NK-92 (cell line): ENCODE measurements around the gene FGF3.

Source experiments
- DNase-seq: peaks from one replicate; lab custom pipeline; 2025; ENCODE audit not compliant: unreplicated experiment; lab: John Stamatoyannopoulos, UW

Gene FGF3

GRCh38 chr11:69818603-69819441, at the start of gene FGF3:
TSS of gene FGF3 (minus strand) at chr11:69819416. CDS start at chr11:69818933, 483 bp downstream.
- DNase-seq, result no peak

GRCh38 chr11:69868871-69869270, 49.7 kb upstream of the FGF3 start:
- DNase-seq, result no peak

- DNase-seq, result no peak
Measured at GRCh38 chr11:69868006-69868810, 49.0 kb upstream of the FGF3 start.

DNA sequence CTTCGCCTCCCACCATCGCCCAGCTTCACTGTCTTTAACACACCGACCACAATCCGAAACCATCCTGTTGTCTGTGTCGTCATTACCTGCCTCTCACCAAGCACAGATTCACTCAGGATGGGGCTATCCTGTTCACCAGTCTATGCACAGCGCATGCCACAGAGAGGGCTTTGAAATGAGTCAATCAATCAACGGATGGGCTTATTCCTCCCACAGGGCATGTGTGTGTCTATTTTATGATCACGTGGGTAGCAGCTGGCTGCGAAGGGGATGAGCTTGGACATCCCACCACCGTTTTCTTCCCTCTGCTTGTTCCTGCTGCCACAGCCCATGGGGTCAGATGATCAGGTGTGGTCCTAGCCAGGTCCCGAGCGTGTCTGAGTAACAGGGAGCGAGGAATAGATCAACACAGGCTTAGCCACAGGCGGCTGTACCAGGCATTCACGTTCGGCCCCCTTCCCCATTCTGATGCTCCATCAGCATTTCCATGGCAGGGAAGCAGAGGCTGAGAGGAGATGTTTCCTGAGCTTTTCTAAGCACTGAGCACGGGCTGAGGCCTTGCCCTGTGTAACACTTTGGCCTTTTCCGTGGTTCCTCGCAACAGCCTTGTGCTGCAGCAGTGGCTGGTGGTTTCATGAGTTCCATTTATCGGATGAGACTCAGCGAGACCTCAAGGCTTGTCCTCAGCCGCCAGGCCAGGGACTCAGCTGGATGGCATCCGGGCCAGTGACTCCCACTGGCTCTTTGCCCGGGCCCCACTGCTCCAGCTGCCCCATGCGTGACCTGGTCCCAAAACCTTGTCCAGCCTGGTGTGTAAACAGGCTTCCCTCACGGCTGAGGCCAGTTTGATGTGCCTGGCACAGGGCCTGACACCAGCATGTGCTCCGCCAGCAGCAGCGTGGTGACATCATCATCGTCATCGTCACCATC, 48.1 kb upstream of the FGF3 start:
- no peak for DNase-seq

DNA sequence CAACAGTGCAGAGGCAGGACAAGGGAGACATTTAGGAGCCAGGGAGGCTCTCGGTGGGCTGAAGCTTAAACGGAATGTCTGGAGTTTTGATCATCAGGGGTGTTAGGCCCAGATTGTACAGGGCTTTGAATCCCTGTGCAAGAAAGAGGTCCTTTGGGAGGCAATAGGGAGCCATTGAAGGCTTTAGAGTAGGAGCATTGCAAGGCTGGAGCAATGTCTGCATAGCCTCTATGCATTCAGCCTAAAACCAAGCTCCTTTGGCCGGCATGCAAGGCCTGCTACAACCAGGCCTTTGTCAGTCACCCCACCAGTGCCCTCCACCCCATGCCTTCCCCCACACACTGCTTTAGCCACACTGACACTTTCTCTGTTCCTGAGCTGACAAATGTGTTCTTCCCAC, 47.4 kb upstream of the FGF3 start:
- no peak for DNase-seq

DNA sequence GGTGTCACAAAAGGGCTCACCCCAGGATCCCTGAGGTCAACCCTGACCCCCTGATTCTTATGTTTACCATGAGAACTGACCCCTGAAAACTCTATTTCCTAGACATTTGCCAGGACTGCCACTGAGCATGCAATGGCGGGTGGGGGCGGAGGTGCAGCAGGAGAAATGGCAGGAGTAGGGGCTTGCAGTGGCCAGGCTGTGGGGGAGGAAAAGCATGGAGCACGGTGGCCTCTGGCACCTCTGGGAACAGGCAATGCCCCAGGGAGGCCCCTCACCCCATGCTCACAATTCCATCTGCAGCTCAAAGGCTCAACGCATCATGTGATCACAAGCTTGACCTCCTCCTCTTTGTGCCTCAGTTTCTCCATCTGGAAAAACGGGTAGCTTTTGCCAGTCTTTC, 46.5 kb upstream of the FGF3 start:
- DNase-seq, result no peak

DNA sequence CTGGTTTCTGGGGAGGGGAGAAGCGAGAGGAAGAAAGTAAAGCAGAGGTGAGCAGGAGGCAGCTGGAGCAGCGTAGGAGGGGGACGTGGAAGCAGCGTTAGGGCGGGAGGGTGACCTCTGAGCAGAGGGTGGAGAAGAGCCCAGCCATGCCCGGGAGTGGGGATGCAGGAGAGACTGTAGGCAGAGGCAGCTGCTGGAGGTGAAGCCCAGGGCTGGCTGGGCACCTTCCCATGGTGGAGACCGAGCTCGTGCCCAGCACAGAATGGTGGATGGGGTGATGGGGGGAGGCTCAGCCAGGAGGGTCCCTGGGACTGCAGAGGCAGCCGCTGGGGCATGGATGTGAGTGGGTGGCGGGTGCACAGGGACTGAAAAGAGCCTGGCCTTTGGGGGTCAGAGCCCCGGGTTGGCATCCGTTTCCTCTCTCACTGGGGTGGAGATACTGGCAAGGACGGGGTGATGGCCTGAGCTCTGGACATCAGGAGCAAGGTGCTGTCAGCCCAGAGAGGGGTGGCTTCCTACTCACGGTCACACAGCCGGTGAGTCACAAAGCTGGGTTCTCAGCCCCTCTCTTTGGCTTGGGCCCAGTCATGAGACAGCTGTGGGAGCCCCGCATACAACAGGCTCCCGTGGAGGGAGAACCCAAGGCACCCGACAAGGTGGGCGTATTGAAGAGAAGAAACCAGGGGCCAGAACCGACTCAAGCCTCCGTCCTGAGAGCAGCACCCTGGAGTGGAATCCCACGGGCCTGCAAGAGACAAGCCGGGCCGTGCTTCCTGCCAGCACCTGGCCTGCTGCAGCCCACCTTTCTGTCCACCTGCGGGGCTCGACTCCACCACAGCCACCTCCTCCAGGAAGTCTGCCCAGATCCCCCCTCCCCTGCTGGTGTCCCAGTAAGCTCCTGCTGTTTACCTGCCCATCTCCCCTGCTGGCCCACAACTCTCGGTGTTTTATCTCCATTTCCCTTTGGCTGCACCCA, 45.8 kb upstream of the FGF3 start:
- DNase-seq, result no peak

DNA sequence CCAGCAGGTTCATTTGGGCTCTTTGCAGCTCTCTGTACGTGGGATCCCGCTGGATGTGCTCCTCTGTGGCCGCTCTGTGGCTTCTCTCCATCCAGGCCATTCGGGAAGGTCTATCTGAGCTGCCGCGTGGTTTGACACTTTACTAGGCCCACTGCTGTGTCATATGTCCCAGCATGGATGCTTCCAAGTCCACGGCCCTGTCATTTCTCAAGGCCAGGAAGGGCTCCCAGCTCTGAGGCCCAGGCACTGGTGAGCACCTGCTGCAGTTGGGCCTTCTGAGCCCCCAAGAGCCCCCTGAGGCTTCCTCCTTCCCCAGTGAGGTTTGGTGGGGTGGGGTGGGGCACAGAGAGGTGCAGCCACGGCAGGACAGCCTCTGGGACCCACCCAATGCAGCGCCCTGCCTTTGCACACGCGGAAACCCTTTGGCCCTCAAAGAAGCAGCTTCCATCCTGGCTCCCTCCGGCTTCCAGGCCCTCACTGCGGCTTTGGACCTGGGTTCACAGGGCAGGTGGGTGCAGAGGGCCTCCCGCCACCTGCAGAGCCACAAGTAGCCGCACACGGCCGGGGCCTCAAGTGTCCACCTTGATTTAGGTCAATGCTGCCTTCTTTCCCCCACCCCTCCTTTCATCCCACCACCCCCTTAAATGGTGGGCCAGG, 44.5 kb upstream of the FGF3 start:
- no peak for DNase-seq

- DNase-seq, result no peak
Measured at GRCh38 chr11:69862797-69863543, 43.8 kb upstream of the FGF3 start.

- no peak for DNase-seq
Measured at GRCh38 chr11:69862331-69862771, 43.1 kb upstream of the FGF3 start.

DNA sequence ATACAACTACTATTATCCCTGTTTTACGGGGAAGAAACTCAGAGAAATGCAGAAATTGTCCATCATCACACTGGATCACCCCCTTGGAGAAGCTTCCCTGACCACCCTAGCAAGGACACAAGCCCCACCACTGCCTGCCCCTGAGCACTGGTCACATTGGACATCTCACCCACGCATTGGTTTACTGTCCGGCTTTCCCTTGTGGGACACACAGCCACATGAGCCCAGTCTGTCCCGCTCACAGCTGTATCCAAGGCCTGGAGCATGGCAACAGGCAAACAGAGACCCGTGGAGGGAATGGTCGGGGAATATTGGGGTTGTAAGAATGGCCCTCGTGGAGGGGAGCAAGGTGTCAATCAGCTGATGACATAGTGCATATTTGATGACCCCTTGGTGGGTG, 42.7 kb upstream of the FGF3 start:
- DNase-seq, result no peak

DNA sequence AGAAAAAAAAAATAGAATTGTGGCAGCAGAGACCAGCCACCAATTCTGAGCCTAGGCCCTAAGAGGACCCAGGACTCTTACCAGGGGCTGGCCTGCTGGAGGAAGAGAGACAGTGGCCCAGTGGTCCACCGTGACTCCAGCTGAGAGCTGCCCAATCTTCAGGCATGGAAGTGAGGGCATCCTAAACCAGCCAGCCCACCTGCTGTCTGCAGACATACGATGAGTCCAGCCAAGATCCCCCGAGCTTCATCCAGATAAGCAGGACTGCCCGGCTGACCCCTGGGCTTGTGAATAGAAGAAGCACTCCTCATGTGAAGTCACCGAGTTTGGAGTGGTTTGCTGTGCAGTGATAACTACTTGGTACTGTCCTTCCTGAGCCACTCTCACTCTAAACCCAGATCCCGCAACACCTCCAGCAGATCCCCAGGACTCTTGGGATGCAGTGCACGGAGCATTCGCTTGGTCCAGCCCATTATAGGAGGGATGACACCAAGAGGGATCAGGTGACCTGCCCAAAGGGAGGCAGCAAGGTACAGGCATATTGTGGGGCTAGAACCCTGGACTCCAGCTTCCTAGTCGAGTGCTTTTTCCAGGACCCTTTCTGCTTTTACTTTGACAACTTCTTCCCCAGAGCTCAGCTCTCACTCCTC, 41.7 kb upstream of the FGF3 start:
- no peak for DNase-seq

DNA sequence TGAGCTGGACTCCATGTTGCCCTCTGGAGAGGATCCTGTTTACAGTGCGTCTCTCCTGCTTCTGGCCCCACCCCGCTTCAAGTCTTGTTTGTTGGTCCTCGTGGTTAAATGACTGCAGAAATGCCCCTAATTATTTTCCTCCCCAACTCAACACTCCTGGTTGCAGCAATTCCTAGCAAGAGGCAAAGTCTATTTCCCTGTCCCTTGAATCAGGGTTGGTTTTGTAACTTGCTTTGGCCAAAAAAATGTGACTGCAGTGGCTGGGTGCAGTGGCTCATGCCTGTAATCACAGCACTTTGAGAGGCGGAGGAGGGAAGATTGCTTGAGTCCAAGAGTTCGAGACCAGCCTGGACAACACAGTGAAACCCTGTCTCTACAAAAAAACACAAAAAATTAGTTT, 41.0 kb upstream of the FGF3 start:
- no peak for DNase-seq

- DNase-seq, result no peak
Measured at GRCh38 chr11:69859275-69859934, 40.2 kb upstream of the FGF3 start.

DNA sequence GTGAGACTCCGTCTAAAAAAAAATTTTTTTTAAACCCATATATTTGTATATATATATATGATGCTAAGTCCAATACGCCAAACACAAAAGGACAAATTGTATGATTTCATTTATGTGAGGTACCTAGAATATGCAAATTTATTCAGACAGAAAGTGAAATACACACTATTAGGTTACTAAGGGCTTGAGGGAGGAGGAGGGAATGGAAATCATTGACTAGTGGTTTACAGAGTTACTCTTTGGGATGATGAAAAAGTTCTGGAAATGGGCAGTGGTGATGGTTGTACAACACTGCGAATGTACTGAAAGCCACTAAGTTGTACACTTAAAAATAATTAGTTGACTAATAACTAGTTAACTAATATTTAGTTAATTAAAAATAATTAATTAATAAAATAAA, 36.2 kb upstream of the FGF3 start:
- no peak for DNase-seq

DNA sequence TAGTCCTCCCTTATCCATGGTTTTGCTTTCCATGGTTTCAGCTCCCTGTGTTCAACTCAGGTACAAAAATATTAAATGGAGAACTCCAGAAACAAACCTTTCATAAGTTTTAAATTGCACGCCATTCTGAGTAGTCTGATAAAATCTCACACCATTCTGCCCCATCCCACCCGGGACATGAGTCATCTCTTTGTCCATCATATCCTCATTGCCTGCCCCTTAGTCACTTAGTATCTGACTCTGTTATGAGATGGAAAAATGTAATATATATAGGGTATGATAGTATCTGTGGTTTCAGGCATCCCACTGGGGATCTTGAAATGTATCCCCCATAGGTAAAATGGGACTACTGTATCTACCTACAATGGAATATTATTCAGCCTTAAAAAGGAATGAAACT, 35.5 kb upstream of the FGF3 start:
- no peak for DNase-seq

- DNase-seq, result no peak
Measured at GRCh38 chr11:69852056-69852455, 32.8 kb upstream of the FGF3 start.

GRCh38 chr11:69848201-69848600, 29.0 kb upstream of the FGF3 start:
- DNase-seq, result no peak
